Measurements from ENCODE around the gene WIPF2. TPM values are rescaled to one million over a fixed set of nuclear protein-coding genes. Genes with fewer than 3 reads are reported as not detected.
"Not testable (repeated sequence)": the region's sequence is repeated elsewhere in the genome, so short reads cannot be mapped to it uniquely, and the experiment has no call there.

The WIPF2 gene
- total and polyA plus RNA-seq, 2 donors (not counting 1 experiment from before 2014, with no cell fraction given) = 7.7 to 48.4 TPM

DNA sequence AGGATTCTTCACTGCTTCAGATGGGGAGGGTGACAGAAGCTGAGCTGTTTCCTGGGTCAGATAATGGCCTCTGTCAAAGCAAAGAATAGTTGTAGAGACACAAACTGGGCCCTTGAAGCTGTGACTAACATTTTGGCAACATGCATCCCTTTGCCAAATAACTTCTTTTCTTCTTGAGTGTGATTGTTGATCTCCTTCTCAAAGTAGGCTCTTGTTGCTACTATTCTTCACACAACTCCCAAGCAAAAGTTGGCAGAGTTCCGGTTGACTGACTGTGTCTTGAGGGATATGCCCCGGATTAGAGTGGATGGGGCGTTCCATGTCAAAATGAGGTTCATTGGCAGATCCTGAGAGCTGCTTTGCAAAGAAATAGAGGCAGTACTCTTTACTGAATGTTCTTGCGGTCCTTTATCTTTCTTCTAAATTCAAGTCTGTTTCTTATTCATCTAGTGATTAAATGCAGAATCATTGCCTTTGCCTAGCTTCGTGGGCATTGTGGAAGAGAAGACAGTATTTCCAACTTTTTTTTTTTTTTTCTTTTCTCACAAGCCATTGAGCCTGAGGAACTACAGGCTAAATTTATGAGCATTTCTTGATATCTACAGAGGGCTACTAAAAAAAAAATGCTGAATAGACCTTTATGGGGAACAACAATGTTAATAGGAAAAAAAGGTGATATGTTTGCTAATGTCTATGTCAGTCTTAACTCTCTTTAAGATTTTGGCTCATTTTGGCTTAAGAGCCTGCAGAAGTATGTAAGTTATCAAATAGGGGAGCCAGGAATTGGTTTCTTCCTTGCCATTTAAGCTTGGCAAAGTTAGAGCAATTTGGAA is 5.8 kb downstream of the WIPF2 start:
- H3K4me3 Mint-ChIP-seq = no peak overlapping the region
- H3K4me1 Mint-ChIP-seq = peaks cover 34% of the 10 kb centered on the region
- Histone ChIP-seq H3K4me3 (ENCODE audit: control extremely low read depth in 1 of 5, extremely low read depth in 1 of 5, insufficient read depth in 1 of 5, low read depth in 2 of 5, low read length in 4 of 5) (no peak overlapping the region), H3K9ac (ENCODE audit: low read length) (no peak overlapping the region), H2AFZ (ENCODE audit: insufficient read depth, low read depth, low read length, poor library complexity, severe bottlenecking) (no peak overlapping the region), H3K4me2 (replicated peaks; ENCODE audit: low read depth, low read length, poor library complexity, severe bottlenecking) (no peak overlapping the region), H3K4me1 (ENCODE audit: control insufficient read depth in 2 of 2, insufficient read depth in 2 of 2, low read length in 2 of 2) (peaks cover 7 to 11% of the 10 kb centered on the region in 2 donors), H3K36me3 (replicated peaks in 1 of 2; ENCODE audit: control extremely low read depth in 1 of 2, control insufficient read depth in 1 of 2, extremely low read depth in 1 of 2, insufficient read depth in 2 of 2, low read length in 1 of 2) (peaks cover 2 to 15% of the 10 kb centered on the region in 2 experiments), H4K20me1 (ENCODE audit: control insufficient read depth, insufficient read depth, low read length, poor library complexity, severe bottlenecking) (peaks cover 16% of the 10 kb centered on the region), H3K27ac (ENCODE audit: low read length in 2 of 2) (no peak overlapping the region), H3K9me3 (ENCODE audit: control extremely low read depth in 1 of 3, control insufficient read depth in 2 of 3, insufficient read depth in 1 of 3, low read length in 2 of 3) (no peaks in the 10 kb centered on the region), H3K79me2 (ENCODE audit: control insufficient read depth, insufficient read depth, low read length) (peaks cover 91% of the 10 kb centered on the region), H3K27me3 (replicated peaks in 1 of 4; ENCODE audit: control extremely low read depth in 1 of 4, control insufficient read depth in 3 of 4, insufficient read depth in 4 of 4, low read length in 3 of 4) (no peaks in the 10 kb centered on the region)
- intact Hi-C loops (cut with micrococcal nuclease) = no loop called here
- H3K27ac Mint-ChIP-seq = no peak overlapping the region
- ATAC-seq (ENCODE audit: low read depth) = no peak
- CTCF ChIA-PET = interaction anchor here (0.7 to 1.2 kb wide), 3 partner anchors 43 to 214 kb away, joined by 3 read pairs; no protein-coding TSS in a partner anchor
- TF ChIP-seq EZH2 (IDR thresholded peaks at IDR 0.05; ENCODE audit: borderline replicate concordance, insufficient read depth, low read depth, low read length, poor library complexity, severe bottlenecking) = no peak
- no peak for TF ChIP-seq CTCF (IDR thresholded peaks at IDR 0.05)
- DNase-seq = no peak
- no peaks in the 10 kb centered on the region for H3K27me3 Mint-ChIP-seq
- H3K9me3 Mint-ChIP-seq (ENCODE audit: insufficient read depth) = no peaks in the 10 kb centered on the region
- 100% methylated on average over 1 of the region's 5 CpGs for WGBS (ENCODE audit: insufficient coverage)
- POLR2A ChIA-PET = no interaction called here

DNA sequence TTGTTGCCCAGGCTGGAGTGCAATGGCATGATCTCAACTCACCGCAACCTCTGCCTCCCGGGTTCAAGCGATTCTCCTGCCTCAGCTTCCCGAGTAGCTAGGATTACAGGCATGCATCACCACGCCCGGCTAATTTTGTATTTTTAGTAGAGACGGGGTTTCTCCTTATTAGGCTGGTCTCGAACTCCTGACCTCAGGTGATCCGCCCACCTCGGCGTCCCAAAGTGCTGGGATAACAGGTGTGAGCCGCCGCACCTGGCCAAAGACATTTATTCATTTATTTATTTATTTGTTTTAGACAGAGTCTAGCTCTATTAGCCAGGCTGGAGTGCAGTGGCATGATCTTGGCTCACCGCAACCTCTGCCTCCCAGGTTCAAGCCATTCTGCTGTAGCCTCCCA is 10.0 kb downstream of the WIPF2 start:
- H3K27ac Mint-ChIP-seq; H3K4me2 ChIP-seq (replicated peaks; ENCODE audit: low read depth, low read length, poor library complexity, severe bottlenecking); H2AFZ ChIP-seq (ENCODE audit: insufficient read depth, low read depth, low read length, poor library complexity, severe bottlenecking); POLR2A ChIA-PET; ATAC-seq (ENCODE audit: low read depth); H3K4me1 ChIP-seq (ENCODE audit: control insufficient read depth in 2 of 2, insufficient read depth in 2 of 2, low read length in 2 of 2); H3K9me3 Mint-ChIP-seq (ENCODE audit: insufficient read depth); intact Hi-C loops (cut with micrococcal nuclease); H3K27me3 Mint-ChIP-seq; H3K4me3 Mint-ChIP-seq; H3K4me3 ChIP-seq (ENCODE audit: control extremely low read depth in 1 of 5, extremely low read depth in 1 of 5, insufficient read depth in 1 of 5, low read depth in 2 of 5, low read length in 4 of 5); H3K27me3 ChIP-seq (replicated peaks in 1 of 4; ENCODE audit: control extremely low read depth in 1 of 4, control insufficient read depth in 3 of 4, insufficient read depth in 4 of 4, low read length in 3 of 4); DNase-seq; H3K9me3 ChIP-seq (ENCODE audit: control extremely low read depth in 1 of 3, control insufficient read depth in 2 of 3, insufficient read depth in 1 of 3, low read length in 2 of 3); H3K27ac ChIP-seq (ENCODE audit: low read length in 2 of 2); H3K9ac ChIP-seq (ENCODE audit: low read length): not testable (repeated sequence)
- peaks cover 100% of the 10 kb centered on the region for H3K79me2 ChIP-seq (ENCODE audit: control insufficient read depth, insufficient read depth, low read length)
- H3K36me3 ChIP-seq (replicated peaks in 1 of 2; ENCODE audit: control extremely low read depth in 1 of 2, control insufficient read depth in 1 of 2, extremely low read depth in 1 of 2, insufficient read depth in 2 of 2, low read length in 1 of 2) = peaks cover 4 to 29% of the 10 kb centered on the region in 2 experiments
- 97% methylated on average over 5 of the region's 14 CpGs for WGBS (ENCODE audit: insufficient coverage)
- CTCF ChIA-PET = interaction anchor here (0.7 to 1.1 kb wide), 2 partner anchors 154 to 170 kb away, joined by 3 read pairs; no protein-coding TSS in a partner anchor
- peaks cover 34% of the 10 kb centered on the region for H4K20me1 ChIP-seq (ENCODE audit: control insufficient read depth, insufficient read depth, low read length, poor library complexity, severe bottlenecking)
- H3K4me1 Mint-ChIP-seq = peaks cover 27% of the 10 kb centered on the region
